Measurements from ENCODE around the gene STX8.

STX8 gene

GRCh38 chr17:9330611-9331271 is 244.9 kb downstream of the STX8 start:
- H3K27me3 ChIP-seq = no peaks in the 10 kb centered on the region
- no peak overlapping the region for H3K4me3 ChIP-seq (ENCODE audit: low read depth, low read length)
- H3K36me3 ChIP-seq = no peaks in the 10 kb centered on the region
- no peaks in the 10 kb centered on the region for H3K9me3 ChIP-seq
- H3K4me1 ChIP-seq = no peaks in the 10 kb centered on the region
- no peak for DNase-seq
- no peak for TF ChIP-seq CTCF (IDR thresholded peaks at IDR 0.05; ENCODE audit: low read depth, low read length)

GRCh38 chr17:9330141-9330540 is 245.5 kb downstream of the STX8 start:
- Histone ChIP-seq H3K9me3 (no peaks in the 10 kb centered on the region), H3K4me3 (ENCODE audit: low read depth, low read length) (no peak overlapping the region), H3K27me3 (no peaks in the 10 kb centered on the region), H3K36me3 (no peaks in the 10 kb centered on the region), H3K4me1 (no peaks in the 10 kb centered on the region)
- no peak for DNase-seq
- TF ChIP-seq CTCF (IDR thresholded peaks at IDR 0.05; ENCODE audit: low read depth, low read length) = no peak

GRCh38 chr17:9329251-9329921 is 246.2 kb downstream of the STX8 start:
- H3K27me3 ChIP-seq = no peaks in the 10 kb centered on the region
- no peak overlapping the region for H3K4me3 ChIP-seq (ENCODE audit: low read depth, low read length)
- no peaks in the 10 kb centered on the region for H3K9me3 ChIP-seq
- TF ChIP-seq CTCF (IDR thresholded peaks at IDR 0.05; ENCODE audit: low read depth, low read length) = no peak
- no peaks in the 10 kb centered on the region for H3K36me3 ChIP-seq
- H3K4me1 ChIP-seq = no peaks in the 10 kb centered on the region
- DNase-seq = no peak

GRCh38 chr17:9324864-9325263 is 250.8 kb downstream of the STX8 start:
- TF ChIP-seq CTCF (IDR thresholded peaks at IDR 0.05; ENCODE audit: low read depth, low read length) = no peak
- Histone ChIP-seq H3K9me3 (no peaks in the 10 kb centered on the region), H3K4me3 (ENCODE audit: low read depth, low read length) (no peak overlapping the region), H3K4me1 (no peaks in the 10 kb centered on the region), H3K27me3 (no peaks in the 10 kb centered on the region), H3K36me3 (no peaks in the 10 kb centered on the region)
- no peak for DNase-seq

GRCh38 chr17:9322326-9322725 is 253.3 kb downstream of the STX8 start:
- Histone ChIP-seq H3K9me3 (no peaks in the 10 kb centered on the region), H3K36me3 (no peaks in the 10 kb centered on the region), H3K4me3 (ENCODE audit: low read depth, low read length) (no peak overlapping the region), H3K4me1 (no peaks in the 10 kb centered on the region), H3K27me3 (no peaks in the 10 kb centered on the region)
- no peak for DNase-seq
- no peak for TF ChIP-seq CTCF (IDR thresholded peaks at IDR 0.05; ENCODE audit: low read depth, low read length)

GRCh38 chr17:9321890-9322289 is 253.7 kb downstream of the STX8 start:
- H3K9me3 ChIP-seq = no peaks in the 10 kb centered on the region
- no peak for TF ChIP-seq CTCF (IDR thresholded peaks at IDR 0.05; ENCODE audit: low read depth, low read length)
- H3K4me3 ChIP-seq (ENCODE audit: low read depth, low read length) = no peak overlapping the region
- H3K4me1 ChIP-seq = no peaks in the 10 kb centered on the region
- no peaks in the 10 kb centered on the region for H3K36me3 ChIP-seq
- DNase-seq = no peak
- no peaks in the 10 kb centered on the region for H3K27me3 ChIP-seq
